SK-N-SH treated with all-trans-retinoic acid at 6 μM for 48 hours (cell line): ENCODE measurements around the gene DDX20.

Experiments used
- CSDC2 ChIP-seq: fragments of 250-450 bp; sonication (Bioruptor Pico); IDR thresholded peaks from 2 replicates; pipeline ENCODE4 v1.5.0; 2020; ENCODE audit warnings: mild to moderate bottlenecking, moderate library complexity
- TCF4 ChIP-seq: fragments of 250-450 bp; sonication (Bioruptor Pico); IDR thresholded peaks from 2 replicates; pipeline ENCODE4 v1.8.0; 2021; ENCODE audit warnings: mild to moderate bottlenecking, moderate library complexity, borderline replicate concordance

GRCh38 chr1:111756124-111756513 lies 418 bp downstream of the DDX20 start:
- TF ChIP-seq TCF4: no peak
- no peak for TF ChIP-seq CSDC2 (CRISPR knock-in tag)
